ENCODE results near the gene MACROD2. TPM values are rescaled to one million over a fixed set of nuclear protein-coding genes. Genes with fewer than 3 reads are reported as not detected.

MACROD2 gene
- total RNA-seq, 2 donors from 2014 or later, result 8.3 to 21.8 TPM

- intact Hi-C loops (cut with DNase I), result no loop called here
- DNase-seq, result no peak
- 69 to 81% methylated on average over 2 of the region's 2 CpGs for WGBS, 2 donors
Observed at GRCh38 chr20:14667226-14667625, 671.9 kb downstream of the MACROD2 start.

GRCh38 chr20:14672066-14672465 lies 676.8 kb downstream of the MACROD2 start:
- ATAC-seq (no peak), DNase-seq (no peak)
- Histone ChIP-seq H3K27me3 (no peaks in the 10 kb centered on the region), H3K27ac (no peak overlapping the region), H3K4me1 (no peaks in the 10 kb centered on the region), H3K9me3 (no peaks in the 10 kb centered on the region), H3K36me3 (replicated peaks in 1 of 2; ENCODE audit: insufficient read depth in 1 of 2, low read depth in 2 of 2) (no peaks in the 10 kb centered on the region), H3K4me3 (no peak overlapping the region)
- 50 to 53% methylated on average over 2 of the region's 2 CpGs for WGBS, 2 donors
- TF ChIP-seq CTCF (IDR thresholded peaks at IDR 0.05) (no peak), POLR2A (IDR thresholded peaks at IDR 0.05) (no peak)
- intact Hi-C loops (cut with DNase I), result no loop called here

More at GRCh38 chr20:14667226-14667625, 671.9 kb downstream of the MACROD2 start:
- no peak for ATAC-seq
- no peaks in the 10 kb centered on the region for H3K27me3 ChIP-seq
- no peak overlapping the region for H3K27ac ChIP-seq
- H3K36me3 ChIP-seq (replicated peaks in 1 of 2; ENCODE audit: insufficient read depth in 1 of 2, low read depth in 2 of 2), result no peaks in the 10 kb centered on the region
- no peak overlapping the region for H3K4me3 ChIP-seq
- H3K9me3 ChIP-seq, result no peaks in the 10 kb centered on the region
- H3K4me1 ChIP-seq, result no peaks in the 10 kb centered on the region
- TF ChIP-seq POLR2A (IDR thresholded peaks at IDR 0.05) (no peak), CTCF (IDR thresholded peaks at IDR 0.05) (no peak)

GRCh38 chr20:14673164-14673563 lies 677.8 kb downstream of the MACROD2 start:
- H3K27ac ChIP-seq, result no peak overlapping the region
- no peak overlapping the region for H3K4me3 ChIP-seq
- TF ChIP-seq POLR2A (IDR thresholded peaks at IDR 0.05) (no peak), CTCF (IDR thresholded peaks at IDR 0.05) (no peak)
- ATAC-seq, result no peak
- no peaks in the 10 kb centered on the region for H3K27me3 ChIP-seq
- intact Hi-C loops (cut with DNase I), result no loop called here
- 72 to 75% methylated on average over 5 of the region's 5 CpGs for WGBS, 2 donors
- DNase-seq, result no peak
- no peaks in the 10 kb centered on the region for H3K4me1 ChIP-seq
- H3K9me3 ChIP-seq, result no peaks in the 10 kb centered on the region
- no peaks in the 10 kb centered on the region for H3K36me3 ChIP-seq (replicated peaks in 1 of 2; ENCODE audit: insufficient read depth in 1 of 2, low read depth in 2 of 2)

- no peak for DNase-seq
- H3K36me3 ChIP-seq (replicated peaks in 1 of 2; ENCODE audit: insufficient read depth in 1 of 2, low read depth in 2 of 2), result no peaks in the 10 kb centered on the region
- ATAC-seq, result no peak
- no peak overlapping the region for H3K4me3 ChIP-seq
- intact Hi-C loops (cut with DNase I), result no loop called here
- no peaks in the 10 kb centered on the region for H3K4me1 ChIP-seq
- H3K27me3 ChIP-seq, result no peaks in the 10 kb centered on the region
- H3K27ac ChIP-seq, result no peak overlapping the region
- 77 to 79% methylated on average over 2 of the region's 2 CpGs for WGBS, 2 donors
- no peaks in the 10 kb centered on the region for H3K9me3 ChIP-seq
- TF ChIP-seq POLR2A (IDR thresholded peaks at IDR 0.05) (no peak), CTCF (IDR thresholded peaks at IDR 0.05) (no peak)
Observed at GRCh38 chr20:14677455-14677854, 682.1 kb downstream of the MACROD2 start.

GRCh38 chr20:14685183-14685582 lies 689.9 kb downstream of the MACROD2 start:
- DNase-seq (no peak), ATAC-seq (no peak)
- no peaks in the 10 kb centered on the region for H3K27me3 ChIP-seq
- no peaks in the 10 kb centered on the region for H3K4me1 ChIP-seq
- TF ChIP-seq CTCF (IDR thresholded peaks at IDR 0.05) (no peak), POLR2A (IDR thresholded peaks at IDR 0.05) (no peak)
- H3K36me3 ChIP-seq (replicated peaks in 1 of 2; ENCODE audit: insufficient read depth in 1 of 2, low read depth in 2 of 2), result no peaks in the 10 kb centered on the region
- no peak overlapping the region for H3K4me3 ChIP-seq
- H3K27ac ChIP-seq, result no peak overlapping the region
- WGBS, 2 donors, result 76 to 81% methylated on average over 3 of the region's 3 CpGs
- no peaks in the 10 kb centered on the region for H3K9me3 ChIP-seq
- intact Hi-C loops (cut with DNase I), result no loop called here

Data from body of pancreas (tissue), 4 donors.